Panc1 (cell line): ENCODE results near the gene RELL1. TPM values are rescaled to one million over a fixed set of nuclear protein-coding genes. Genes with fewer than 3 reads are reported as not detected.

Experiments used
- ATAC-seq: fragments of 200-7000 bp; cut with Tn5 transposase; 2 replicates; pipeline ENCODE4 v1.9.1; 2020; ENCODE audit warnings: mild to moderate bottlenecking, moderate library complexity
- BruUV-seq: library from RNA; stranded (reverse); fragments of 400-500 nt; replicated peaks from 2 replicates; lab custom pipeline; 2021; lab: Mats Ljungman, UMichigan
- CTCF ChIA-PET: fragments of 300-600 bp; sonication (Branson Sonifier 250); formaldehyde crosslinking; loops from one replicate; lab custom pipeline; 2022; ENCODE audit warnings: antibody characterized with exemption; lab: Charles Lee
- POLR2A ChIA-PET: fragments of 300-600 bp; sonication (Branson Sonifier 250); formaldehyde crosslinking; loops from one replicate; lab custom pipeline; 2022; ENCODE audit warnings: antibody characterized with exemption; lab: Charles Lee
- DNase-seq: peaks from one replicate; pipeline ENCODE4 v3.0.0-alpha.2; 2010; ENCODE audit warnings: low read depth, low spot score
- H3K27ac ChIP-seq: 2 replicates; pipeline ENCODE4 v1.5.1; 2011; ENCODE audit warnings: mild to moderate bottlenecking, low read length, inconsistent platforms
- H3K27me3 ChIP-seq: fragments of 200-500 bp; sonication (Bioruptor generic); 2 replicates; pipeline ENCODE4 v1.6.0; 2014; ENCODE audit warnings: low read length, inconsistent platforms; ENCODE audit not compliant: control insufficient read depth, insufficient read depth
- H3K36me3 ChIP-seq: fragments of 200-500 bp; sonication (Bioruptor generic); 2 replicates; pipeline ENCODE4 v1.5.1; 2014; ENCODE audit warnings: inconsistent platforms, mild to moderate bottlenecking, low read length, moderate library complexity; ENCODE audit not compliant: control insufficient read depth, insufficient read depth
- H3K4me1 ChIP-seq: 2 replicates; pipeline ENCODE4 v1.5.1; 2011; ENCODE audit warnings: inconsistent platforms, mild to moderate bottlenecking, low read length, moderate library complexity; ENCODE audit not compliant: control insufficient read depth, insufficient read depth
- H3K4me3 ChIP-seq, 2 experiments: 2 replicates each; pipeline ENCODE4 v1.5.1; 2011 to 2012; ENCODE audit warnings: low read depth in 2 of 2, low read length in 2 of 2, mild to moderate bottlenecking in 2 of 2, inconsistent platforms in 1 of 2, moderate library complexity in 1 of 2
- H3K9me3 ChIP-seq: fragments of 200-500 bp; sonication (Bioruptor generic); 2 replicates; pipeline ENCODE4 v1.5.1; 2014; ENCODE audit warnings: low read depth, mild to moderate bottlenecking, inconsistent platforms, low read length, moderate library complexity; ENCODE audit not compliant: control insufficient read depth, insufficient read depth
- CTCF ChIP-seq: fragments of 450-650 bp; IDR thresholded peaks from 2 replicates; pipeline ENCODE4 v1.5.1; 2017; ENCODE audit warnings: mild to moderate bottlenecking
- POLR2AphosphoS5 ChIP-seq: IDR thresholded peaks from 2 replicates; pipeline ENCODE4 v1.6.1; 2012; ENCODE audit warnings: mild to moderate bottlenecking, low read depth, low read length, moderate library complexity
- SIN3A ChIP-seq: IDR thresholded peaks from 2 replicates; pipeline ENCODE4 v1.6.1; 2012; ENCODE audit warnings: low read depth, mild to moderate bottlenecking, low read length, moderate library complexity, borderline replicate concordance; ENCODE audit not compliant: insufficient read depth
- TCF7L2 ChIP-seq: IDR thresholded peaks from 2 replicates; pipeline ENCODE4 v1.6.1; 2011; ENCODE audit warnings: mild to moderate bottlenecking, low read depth, low read length, inconsistent platforms
- in situ Hi-C: cut with HindIII; loops from 2 replicates; pipeline ENCODE4 v1.10.0; 2016; ENCODE audit warnings: low sequenced_read_pairs, low pct_unique_long_range_greater_than_20kb
- intact Hi-C: fragments of 100-400 bp; cut with micrococcal nuclease; formaldehyde crosslinking; loops from one replicate; pipeline ENCODE4 v1.10.0; 2022; ENCODE audit not compliant: unreplicated experiment
- total RNA-seq: library from RNA; stranded (reverse); gene quantifications from one replicate; pipeline ENCODE4 v1.2.1, GENCODE V29; 2021; ENCODE audit not compliant: unreplicated experiment
- TF ChIP-seq, protein P1 (sequence below), 2 experiments: IDR thresholded peaks; 2 replicates each; pipeline ENCODE4 v1.6.1; 2011 to 2012; ENCODE audit warnings: low read depth in 2 of 2, control low read depth in 1 of 2, low read length in 1 of 2, mild to moderate bottlenecking in 1 of 2, moderate library complexity in 1 of 2; ENCODE audit not compliant: insufficient read depth in 1 of 2

Gene RELL1
- total RNA-seq, 1 experiment from 2014 or later: 29.1 TPM

GRCh38 chr4:37690976-37691375, 4.8 kb upstream of the RELL1 start:
- POLR2A ChIA-PET: no interaction called here
- TF ChIP-seq POLR2AphosphoS5 (no peak), CTCF (no peak), SIN3A (no peak), TCF7L2 (no peak)
- TF ChIP-seq, protein P1, sequence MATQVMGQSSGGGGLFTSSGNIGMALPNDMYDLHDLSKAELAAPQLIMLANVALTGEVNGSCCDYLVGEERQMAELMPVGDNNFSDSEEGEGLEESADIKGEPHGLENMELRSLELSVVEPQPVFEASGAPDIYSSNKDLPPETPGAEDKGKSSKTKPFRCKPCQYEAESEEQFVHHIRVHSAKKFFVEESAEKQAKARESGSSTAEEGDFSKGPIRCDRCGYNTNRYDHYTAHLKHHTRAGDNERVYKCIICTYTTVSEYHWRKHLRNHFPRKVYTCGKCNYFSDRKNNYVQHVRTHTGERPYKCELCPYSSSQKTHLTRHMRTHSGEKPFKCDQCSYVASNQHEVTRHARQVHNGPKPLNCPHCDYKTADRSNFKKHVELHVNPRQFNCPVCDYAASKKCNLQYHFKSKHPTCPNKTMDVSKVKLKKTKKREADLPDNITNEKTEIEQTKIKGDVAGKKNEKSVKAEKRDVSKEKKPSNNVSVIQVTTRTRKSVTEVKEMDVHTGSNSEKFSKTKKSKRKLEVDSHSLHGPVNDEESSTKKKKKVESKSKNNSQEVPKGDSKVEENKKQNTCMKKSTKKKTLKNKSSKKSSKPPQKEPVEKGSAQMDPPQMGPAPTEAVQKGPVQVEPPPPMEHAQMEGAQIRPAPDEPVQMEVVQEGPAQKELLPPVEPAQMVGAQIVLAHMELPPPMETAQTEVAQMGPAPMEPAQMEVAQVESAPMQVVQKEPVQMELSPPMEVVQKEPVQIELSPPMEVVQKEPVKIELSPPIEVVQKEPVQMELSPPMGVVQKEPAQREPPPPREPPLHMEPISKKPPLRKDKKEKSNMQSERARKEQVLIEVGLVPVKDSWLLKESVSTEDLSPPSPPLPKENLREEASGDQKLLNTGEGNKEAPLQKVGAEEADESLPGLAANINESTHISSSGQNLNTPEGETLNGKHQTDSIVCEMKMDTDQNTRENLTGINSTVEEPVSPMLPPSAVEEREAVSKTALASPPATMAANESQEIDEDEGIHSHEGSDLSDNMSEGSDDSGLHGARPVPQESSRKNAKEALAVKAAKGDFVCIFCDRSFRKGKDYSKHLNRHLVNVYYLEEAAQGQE (IDR thresholded peaks at IDR 0.05; ENCODE audit: insufficient read depth in 1 of 2, low read depth in 2 of 2, low read length in 1 of 2): no peak
- intact Hi-C loops (no loop called here), in situ Hi-C loops (no loop called here)
- H3K36me3 ChIP-seq: no peaks in the 10 kb centered on the region
- no peak overlapping the region for H3K4me3 ChIP-seq
- 0 out of 2 replicates have a peak, but pooled peaks cover 3% of the 10 kb centered on the region for H3K4me1 ChIP-seq
- no peak for ATAC-seq
- no peak overlapping the region for H3K27ac ChIP-seq
- H3K27me3 ChIP-seq: no peaks in the 10 kb centered on the region
- no peaks in the 10 kb centered on the region for H3K9me3 ChIP-seq
- CTCF ChIA-PET: no interaction called here
- no TSS peak for BruUV-seq
- DNase-seq: no peak

DNA sequence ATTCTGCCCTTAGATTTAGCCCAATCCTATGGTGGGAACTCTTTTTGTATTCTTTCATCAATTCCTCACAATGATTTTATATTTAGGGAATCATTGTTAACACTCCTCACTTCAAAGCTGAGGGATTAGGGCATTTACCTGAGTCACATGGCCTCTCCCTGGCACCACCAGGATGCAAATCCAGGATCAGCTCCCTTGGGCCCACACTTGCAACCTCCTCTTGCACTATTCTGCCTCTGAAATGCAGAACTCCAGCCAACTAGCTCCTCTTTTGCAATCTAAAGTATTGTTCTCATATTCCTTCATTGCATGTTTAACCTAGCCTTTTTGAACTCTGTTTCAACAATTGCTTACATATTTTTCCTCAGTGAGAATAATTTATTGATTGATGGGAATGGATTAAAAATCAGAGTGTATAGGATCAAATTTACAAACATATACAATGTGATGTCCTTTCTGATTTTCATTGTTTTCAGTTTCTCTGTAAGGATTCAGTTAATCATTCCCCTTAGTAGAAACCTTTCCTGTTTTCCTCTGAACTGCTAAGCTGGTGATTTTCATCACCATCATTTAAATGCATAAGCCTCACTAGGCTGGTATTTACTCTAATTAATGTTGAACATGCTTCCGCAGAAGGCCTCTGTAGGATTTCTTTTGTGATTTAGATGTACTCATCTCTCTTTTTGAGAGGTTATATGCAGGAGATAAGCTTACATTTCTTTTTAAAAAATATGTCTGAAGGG, 3.3 kb upstream of the RELL1 start:
- in situ Hi-C loops (no loop called here), intact Hi-C loops (no loop called here)
- ATAC-seq (no peak), DNase-seq (no peak)
- Histone ChIP-seq H3K9me3 (no peaks in the 10 kb centered on the region), H3K4me3 (no peak overlapping the region), H3K27me3 (no peaks in the 10 kb centered on the region), H3K4me1 (0 out of 2 replicates have a peak, but pooled peaks cover 3% of the 10 kb centered on the region), H3K27ac (no peak overlapping the region), H3K36me3 (no peaks in the 10 kb centered on the region)
- POLR2A ChIA-PET: interaction anchor here (0.7 kb wide), 1 partner anchor 66 kb away, joined by 4 read pairs; no protein-coding TSS in a partner anchor
- CTCF ChIA-PET: no interaction called here
- no peak for TF ChIP-seq POLR2AphosphoS5
- TF ChIP-seq SIN3A: no peak
- TF ChIP-seq CTCF: no peak
- TF ChIP-seq TCF7L2: no peak
- TF ChIP-seq, protein P1 (IDR thresholded peaks at IDR 0.05; ENCODE audit: insufficient read depth in 1 of 2, low read depth in 2 of 2, low read length in 1 of 2): no peak
- BruUV-seq: no TSS peak
